ENCODE data around the gene OSGEPL1. TPM values are rescaled to one million over a fixed set of nuclear protein-coding genes. Genes with fewer than 3 reads are reported as not detected.

The OSGEPL1 gene
- 15.1 TPM for total RNA-seq

- peak within 1 kb of the TSS; percentile 78 for H3K27ac ChIP-seq (ENCODE audit: low read depth, low read length)
- peak within 1 kb of the TSS; percentile 85 to 97 (median 97) for H3K9ac ChIP-seq (ENCODE audit: low read depth in 1 of 3, low read length in 3 of 3)
- peaks cover 0 to 5% (median 0%) of the 10 kb centered on the region in 3 donors for H3K36me3 ChIP-seq (ENCODE audit: control insufficient read depth in 3 of 3, insufficient read depth in 3 of 3, low read length in 3 of 3)
- H3K4me3 ChIP-seq (ENCODE audit: low read length in 3 of 3) = peak within 1 kb of the TSS; percentile 93 to 100 (median 99)
- H3K4me1 ChIP-seq (ENCODE audit: control insufficient read depth in 3 of 3, insufficient read depth in 3 of 3, low read length in 3 of 3) = peaks cover 9 to 16% (median 14%) of the 10 kb centered on the region in 3 donors
- H3K27me3 ChIP-seq (ENCODE audit: control insufficient read depth in 3 of 3, insufficient read depth in 3 of 3, low read length in 3 of 3) = no peaks in the 10 kb centered on the region
- no peaks in the 10 kb centered on the region for H3K9me3 ChIP-seq (ENCODE audit: control insufficient read depth in 3 of 3, low read length in 3 of 3)
Measured at GRCh38 chr2:189762551-189763298, at the start of gene OSGEPL1. Gene OSGEPL1, minus strand, starts transcription at chr2:189762792. Its CDS starts 1,152 bp downstream, at chr2:189761640.

GRCh38 chr2:189803431-189803830, 40.8 kb upstream of the OSGEPL1 start:
- Histone ChIP-seq H3K9me3 (ENCODE audit: control insufficient read depth in 3 of 3, low read length in 3 of 3) (no peaks in the 10 kb centered on the region), H3K9ac (ENCODE audit: low read depth in 1 of 3, low read length in 3 of 3) (no peak overlapping the region), H3K4me3 (ENCODE audit: low read length in 3 of 3) (no peak overlapping the region), H3K27me3 (ENCODE audit: control insufficient read depth in 3 of 3, insufficient read depth in 3 of 3, low read length in 3 of 3) (no peaks in the 10 kb centered on the region), H3K27ac (ENCODE audit: low read depth, low read length) (no peak overlapping the region), H3K36me3 (ENCODE audit: control insufficient read depth in 3 of 3, insufficient read depth in 3 of 3, low read length in 3 of 3) (peaks cover 0 to 3% (median 2%) of the 10 kb centered on the region in 3 donors), H3K4me1 (ENCODE audit: control insufficient read depth in 3 of 3, insufficient read depth in 3 of 3, low read length in 3 of 3) (peaks cover 0 to 5% (median 4%) of the 10 kb centered on the region in 3 donors)

- Histone ChIP-seq H3K4me3 (ENCODE audit: low read length in 3 of 3) (no peak overlapping the region), H3K27me3 (ENCODE audit: control insufficient read depth in 3 of 3, insufficient read depth in 3 of 3, low read length in 3 of 3) (no peaks in the 10 kb centered on the region), H3K36me3 (ENCODE audit: control insufficient read depth in 3 of 3, insufficient read depth in 3 of 3, low read length in 3 of 3) (peaks cover under 1 to 2% (median 2%) of the 10 kb centered on the region in 3 donors), H3K9me3 (ENCODE audit: control insufficient read depth in 3 of 3, low read length in 3 of 3) (no peaks in the 10 kb centered on the region), H3K9ac (ENCODE audit: low read depth in 1 of 3, low read length in 3 of 3) (no peak overlapping the region), H3K27ac (ENCODE audit: low read depth, low read length) (no peak overlapping the region), H3K4me1 (ENCODE audit: control insufficient read depth in 3 of 3, insufficient read depth in 3 of 3, low read length in 3 of 3) (peaks cover 2 to 8% (median 5%) of the 10 kb centered on the region in 3 donors)
Measured at GRCh38 chr2:189802396-189802912, 39.9 kb upstream of the OSGEPL1 start.

- no peak overlapping the region for H3K9ac ChIP-seq (ENCODE audit: low read depth in 1 of 3, low read length in 3 of 3)
- H3K4me3 ChIP-seq (ENCODE audit: low read length in 3 of 3) = no peak overlapping the region
- H3K27ac ChIP-seq (ENCODE audit: low read depth, low read length) = no peak overlapping the region
- no peaks in the 10 kb centered on the region for H3K27me3 ChIP-seq (ENCODE audit: control insufficient read depth in 3 of 3, insufficient read depth in 3 of 3, low read length in 3 of 3)
- no peaks in the 10 kb centered on the region for H3K9me3 ChIP-seq (ENCODE audit: control insufficient read depth in 3 of 3, low read length in 3 of 3)
- peaks cover 3 to 8% (median 5%) of the 10 kb centered on the region in 3 donors for H3K4me1 ChIP-seq (ENCODE audit: control insufficient read depth in 3 of 3, insufficient read depth in 3 of 3, low read length in 3 of 3)
- peaks cover 0 to 15% (median 9%) of the 10 kb centered on the region in 3 donors for H3K36me3 ChIP-seq (ENCODE audit: control insufficient read depth in 3 of 3, insufficient read depth in 3 of 3, low read length in 3 of 3)
Measured at GRCh38 chr2:189799531-189799930, 36.9 kb upstream of the OSGEPL1 start.

- no peak overlapping the region for H3K4me3 ChIP-seq (ENCODE audit: low read length in 3 of 3)
- no peak overlapping the region for H3K9ac ChIP-seq (ENCODE audit: low read depth in 1 of 3, low read length in 3 of 3)
- H3K9me3 ChIP-seq (ENCODE audit: control insufficient read depth in 3 of 3, low read length in 3 of 3) = no peaks in the 10 kb centered on the region
- H3K36me3 ChIP-seq (ENCODE audit: control insufficient read depth in 3 of 3, insufficient read depth in 3 of 3, low read length in 3 of 3) = peaks cover 3 to 17% (median 12%) of the 10 kb centered on the region in 3 donors
- peaks cover 3 to 8% (median 5%) of the 10 kb centered on the region in 3 donors for H3K4me1 ChIP-seq (ENCODE audit: control insufficient read depth in 3 of 3, insufficient read depth in 3 of 3, low read length in 3 of 3)
- H3K27me3 ChIP-seq (ENCODE audit: control insufficient read depth in 3 of 3, insufficient read depth in 3 of 3, low read length in 3 of 3) = no peaks in the 10 kb centered on the region
- H3K27ac ChIP-seq (ENCODE audit: low read depth, low read length) = no peak overlapping the region
Measured at GRCh38 chr2:189799030-189799331, 36.4 kb upstream of the OSGEPL1 start.

- no peak overlapping the region for H3K4me3 ChIP-seq (ENCODE audit: low read length in 3 of 3)
- H3K27ac ChIP-seq (ENCODE audit: low read depth, low read length) = no peak overlapping the region
- H3K4me1 ChIP-seq (ENCODE audit: control insufficient read depth in 3 of 3, insufficient read depth in 3 of 3, low read length in 3 of 3) = peaks cover 3 to 8% (median 5%) of the 10 kb centered on the region in 3 donors
- H3K9me3 ChIP-seq (ENCODE audit: control insufficient read depth in 3 of 3, low read length in 3 of 3) = no peaks in the 10 kb centered on the region
- peaks cover 8 to 22% (median 17%) of the 10 kb centered on the region in 3 donors for H3K36me3 ChIP-seq (ENCODE audit: control insufficient read depth in 3 of 3, insufficient read depth in 3 of 3, low read length in 3 of 3)
- H3K9ac ChIP-seq (ENCODE audit: low read depth in 1 of 3, low read length in 3 of 3) = no peak overlapping the region
- no peaks in the 10 kb centered on the region for H3K27me3 ChIP-seq (ENCODE audit: control insufficient read depth in 3 of 3, insufficient read depth in 3 of 3, low read length in 3 of 3)
Measured at GRCh38 chr2:189798312-189799029, 35.9 kb upstream of the OSGEPL1 start.

GRCh38 chr2:189797902-189798301, 35.3 kb upstream of the OSGEPL1 start:
- peaks cover 13 to 26% (median 17%) of the 10 kb centered on the region in 3 donors for H3K36me3 ChIP-seq (ENCODE audit: control insufficient read depth in 3 of 3, insufficient read depth in 3 of 3, low read length in 3 of 3)
- H3K27ac ChIP-seq (ENCODE audit: low read depth, low read length) = no peak overlapping the region
- H3K9ac ChIP-seq (ENCODE audit: low read depth in 1 of 3, low read length in 3 of 3) = no peak overlapping the region
- peaks cover 3 to 8% (median 5%) of the 10 kb centered on the region in 3 donors for H3K4me1 ChIP-seq (ENCODE audit: control insufficient read depth in 3 of 3, insufficient read depth in 3 of 3, low read length in 3 of 3)
- no peak overlapping the region for H3K4me3 ChIP-seq (ENCODE audit: low read length in 3 of 3)
- no peaks in the 10 kb centered on the region for H3K9me3 ChIP-seq (ENCODE audit: control insufficient read depth in 3 of 3, low read length in 3 of 3)
- no peaks in the 10 kb centered on the region for H3K27me3 ChIP-seq (ENCODE audit: control insufficient read depth in 3 of 3, insufficient read depth in 3 of 3, low read length in 3 of 3)

- H3K27me3 ChIP-seq (ENCODE audit: control insufficient read depth in 3 of 3, insufficient read depth in 3 of 3, low read length in 3 of 3) = no peaks in the 10 kb centered on the region
- peaks cover 15 to 38% (median 17%) of the 10 kb centered on the region in 3 donors for H3K36me3 ChIP-seq (ENCODE audit: control insufficient read depth in 3 of 3, insufficient read depth in 3 of 3, low read length in 3 of 3)
- H3K4me1 ChIP-seq (ENCODE audit: control insufficient read depth in 3 of 3, insufficient read depth in 3 of 3, low read length in 3 of 3) = peaks cover 0 to 4% (median 3%) of the 10 kb centered on the region in 3 donors
- no peak overlapping the region for H3K4me3 ChIP-seq (ENCODE audit: low read length in 3 of 3)
- no peak overlapping the region for H3K27ac ChIP-seq (ENCODE audit: low read depth, low read length)
- no peak overlapping the region for H3K9ac ChIP-seq (ENCODE audit: low read depth in 1 of 3, low read length in 3 of 3)
- no peaks in the 10 kb centered on the region for H3K9me3 ChIP-seq (ENCODE audit: control insufficient read depth in 3 of 3, low read length in 3 of 3)
Measured at GRCh38 chr2:189794310-189794709, 31.7 kb upstream of the OSGEPL1 start.

GRCh38 chr2:189791338-189792042, 28.9 kb upstream of the OSGEPL1 start:
- H3K9ac ChIP-seq (ENCODE audit: low read depth in 1 of 3, low read length in 3 of 3) = no peak overlapping the region
- no peaks in the 10 kb centered on the region for H3K4me1 ChIP-seq (ENCODE audit: control insufficient read depth in 3 of 3, insufficient read depth in 3 of 3, low read length in 3 of 3)
- H3K27me3 ChIP-seq (ENCODE audit: control insufficient read depth in 3 of 3, insufficient read depth in 3 of 3, low read length in 3 of 3) = no peaks in the 10 kb centered on the region
- no peak overlapping the region for H3K27ac ChIP-seq (ENCODE audit: low read depth, low read length)
- peaks cover 11 to 40% (median 25%) of the 10 kb centered on the region in 3 donors for H3K36me3 ChIP-seq (ENCODE audit: control insufficient read depth in 3 of 3, insufficient read depth in 3 of 3, low read length in 3 of 3)
- no peaks in the 10 kb centered on the region for H3K9me3 ChIP-seq (ENCODE audit: control insufficient read depth in 3 of 3, low read length in 3 of 3)
- H3K4me3 ChIP-seq (ENCODE audit: low read length in 3 of 3) = no peak overlapping the region
